ENCODE data around the gene COX8C. TPM values are rescaled to one million over a fixed set of nuclear protein-coding genes. Genes with fewer than 3 reads are reported as not detected.

Gene COX8C
- total RNA-seq, 1 experiment from 2014 or later: not detected

DNA sequence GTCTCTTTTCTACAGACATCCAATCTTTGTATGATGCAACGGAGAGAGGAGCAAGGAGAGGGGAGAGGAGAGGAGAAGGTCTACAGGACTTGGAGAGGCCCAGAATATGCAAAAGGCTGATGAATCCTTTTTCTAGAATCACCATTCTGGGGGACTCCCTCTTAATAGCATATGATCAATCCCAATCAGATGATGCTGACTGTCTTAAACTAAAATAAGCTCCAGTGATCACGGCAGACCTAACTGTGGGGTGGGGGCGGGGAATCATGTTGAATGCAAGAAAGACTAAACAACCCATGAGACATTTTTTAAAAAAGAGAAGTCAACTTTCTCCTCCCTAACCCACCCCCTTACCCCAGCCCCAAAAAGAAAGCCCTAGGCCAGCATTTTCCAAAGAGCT lies 47.6 kb upstream of the COX8C start (continued):
- no peak for TF ChIP-seq EZH2 (IDR thresholded peaks at IDR 0.05)
- no peak for TF ChIP-seq CEBPB (IDR thresholded peaks at IDR 0.05; ENCODE audit: low read depth)
- TF ChIP-seq, protein P1, sequence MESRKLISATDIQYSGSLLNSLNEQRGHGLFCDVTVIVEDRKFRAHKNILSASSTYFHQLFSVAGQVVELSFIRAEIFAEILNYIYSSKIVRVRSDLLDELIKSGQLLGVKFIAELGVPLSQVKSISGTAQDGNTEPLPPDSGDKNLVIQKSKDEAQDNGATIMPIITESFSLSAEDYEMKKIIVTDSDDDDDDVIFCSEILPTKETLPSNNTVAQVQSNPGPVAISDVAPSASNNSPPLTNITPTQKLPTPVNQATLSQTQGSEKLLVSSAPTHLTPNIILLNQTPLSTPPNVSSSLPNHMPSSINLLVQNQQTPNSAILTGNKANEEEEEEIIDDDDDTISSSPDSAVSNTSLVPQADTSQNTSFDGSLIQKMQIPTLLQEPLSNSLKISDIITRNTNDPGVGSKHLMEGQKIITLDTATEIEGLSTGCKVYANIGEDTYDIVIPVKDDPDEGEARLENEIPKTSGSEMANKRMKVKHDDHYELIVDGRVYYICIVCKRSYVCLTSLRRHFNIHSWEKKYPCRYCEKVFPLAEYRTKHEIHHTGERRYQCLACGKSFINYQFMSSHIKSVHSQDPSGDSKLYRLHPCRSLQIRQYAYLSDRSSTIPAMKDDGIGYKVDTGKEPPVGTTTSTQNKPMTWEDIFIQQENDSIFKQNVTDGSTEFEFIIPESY (IDR thresholded peaks at IDR 0.05; ENCODE audit: extremely low read depth, insufficient replicate concordance, low read length): no peak
- TF ChIP-seq JUND (IDR thresholded peaks at IDR 0.05): no peak

DNA sequence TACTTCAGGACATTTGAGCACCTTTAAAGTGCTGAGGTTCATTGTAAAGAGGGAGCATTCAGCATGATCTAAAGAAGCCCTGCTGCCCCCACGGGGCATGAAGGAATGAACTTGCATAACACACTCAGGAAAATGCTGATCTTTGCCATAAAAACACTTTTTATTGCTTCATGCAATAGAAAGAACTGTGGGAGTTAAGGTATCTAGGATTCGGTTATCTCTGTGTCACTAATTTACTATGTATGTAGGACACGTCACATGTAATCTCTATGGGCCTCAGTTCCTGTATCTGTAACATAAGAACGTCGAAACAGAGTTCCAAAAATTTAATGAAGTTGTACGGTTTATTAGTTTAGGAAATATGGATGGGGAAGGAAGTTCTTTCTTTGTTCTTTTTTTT lies 47.1 kb upstream of the COX8C start:
- Histone ChIP-seq H3K36me3 (ENCODE audit: control insufficient read depth in 1 of 2, insufficient read depth in 2 of 2, low read length in 2 of 2) (no peaks in the 10 kb centered on the region), H2AFZ (ENCODE audit: low read depth, low read length, poor library complexity, severe bottlenecking) (no peak overlapping the region), H3K27me3 (ENCODE audit: insufficient read depth, low read length) (no peaks in the 10 kb centered on the region), H3K4me2 (ENCODE audit: low read length) (no peak overlapping the region), H3K27ac (ENCODE audit: low read depth, low read length) (no peak overlapping the region), H3K4me3 (replicated peaks in 1 of 2; ENCODE audit: low read depth in 1 of 2, low read length in 2 of 2) (no peak overlapping the region), H3K9me2 (ENCODE audit: insufficient read depth) (no peaks in the 10 kb centered on the region), H3K9me3 (ENCODE audit: control insufficient read depth in 1 of 2, insufficient read depth in 1 of 2, low read depth in 1 of 2, low read length in 2 of 2) (no peaks in the 10 kb centered on the region), H3K4me1 (ENCODE audit: control insufficient read depth in 1 of 2, insufficient read depth in 2 of 2, low read length in 2 of 2) (peaks cover 15 to 32% of the 10 kb centered on the region in 2 experiments), H3K79me2 (ENCODE audit: insufficient read depth, low read length) (peaks cover 69% of the 10 kb centered on the region), H4K20me1 (ENCODE audit: insufficient read depth) (no peaks in the 10 kb centered on the region), H3K9ac (ENCODE audit: low read length) (no peak overlapping the region)
- CTCF ChIA-PET: no interaction called here
- intact Hi-C loops (cut with micrococcal nuclease): no loop called here
- TF ChIP-seq YY1 (IDR thresholded peaks at IDR 0.05; ENCODE audit: extremely low read depth, insufficient replicate concordance, low read depth, low read length): no peak
- no peak for TF ChIP-seq RAD21 (IDR thresholded peaks at IDR 0.05; ENCODE audit: low read depth)
- no peak for TF ChIP-seq JUND (IDR thresholded peaks at IDR 0.05)
- TF ChIP-seq CEBPB (IDR thresholded peaks at IDR 0.05; ENCODE audit: low read depth): no peak
- TF ChIP-seq TCF7L2 (IDR thresholded peaks at IDR 0.05; ENCODE audit: borderline replicate concordance, extremely low read depth, insufficient read depth, insufficient read length): no peak
- no peak for TF ChIP-seq POLR2AphosphoS5 (IDR thresholded peaks at IDR 0.05; ENCODE audit: low read depth, low read length)
- no peak for TF ChIP-seq SIN3A (IDR thresholded peaks at IDR 0.05; ENCODE audit: low read depth)
- TF ChIP-seq, protein P2, sequence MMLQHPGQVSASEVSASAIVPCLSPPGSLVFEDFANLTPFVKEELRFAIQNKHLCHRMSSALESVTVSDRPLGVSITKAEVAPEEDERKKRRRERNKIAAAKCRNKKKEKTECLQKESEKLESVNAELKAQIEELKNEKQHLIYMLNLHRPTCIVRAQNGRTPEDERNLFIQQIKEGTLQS (IDR thresholded peaks at IDR 0.05): no peak
- TF ChIP-seq ELF1 (IDR thresholded peaks at IDR 0.05; ENCODE audit: borderline replicate concordance, low read depth): no peak
- TF ChIP-seq, protein P3, sequence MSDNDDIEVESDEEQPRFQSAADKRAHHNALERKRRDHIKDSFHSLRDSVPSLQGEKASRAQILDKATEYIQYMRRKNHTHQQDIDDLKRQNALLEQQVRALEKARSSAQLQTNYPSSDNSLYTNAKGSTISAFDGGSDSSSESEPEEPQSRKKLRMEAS (IDR thresholded peaks at IDR 0.05): no peak
- no peak for TF ChIP-seq FOSL1 (IDR thresholded peaks at IDR 0.05; ENCODE audit: low read depth)
- TF ChIP-seq SP1 (IDR thresholded peaks at IDR 0.05; ENCODE audit: low read depth): no peak
- TF ChIP-seq, protein P4, sequence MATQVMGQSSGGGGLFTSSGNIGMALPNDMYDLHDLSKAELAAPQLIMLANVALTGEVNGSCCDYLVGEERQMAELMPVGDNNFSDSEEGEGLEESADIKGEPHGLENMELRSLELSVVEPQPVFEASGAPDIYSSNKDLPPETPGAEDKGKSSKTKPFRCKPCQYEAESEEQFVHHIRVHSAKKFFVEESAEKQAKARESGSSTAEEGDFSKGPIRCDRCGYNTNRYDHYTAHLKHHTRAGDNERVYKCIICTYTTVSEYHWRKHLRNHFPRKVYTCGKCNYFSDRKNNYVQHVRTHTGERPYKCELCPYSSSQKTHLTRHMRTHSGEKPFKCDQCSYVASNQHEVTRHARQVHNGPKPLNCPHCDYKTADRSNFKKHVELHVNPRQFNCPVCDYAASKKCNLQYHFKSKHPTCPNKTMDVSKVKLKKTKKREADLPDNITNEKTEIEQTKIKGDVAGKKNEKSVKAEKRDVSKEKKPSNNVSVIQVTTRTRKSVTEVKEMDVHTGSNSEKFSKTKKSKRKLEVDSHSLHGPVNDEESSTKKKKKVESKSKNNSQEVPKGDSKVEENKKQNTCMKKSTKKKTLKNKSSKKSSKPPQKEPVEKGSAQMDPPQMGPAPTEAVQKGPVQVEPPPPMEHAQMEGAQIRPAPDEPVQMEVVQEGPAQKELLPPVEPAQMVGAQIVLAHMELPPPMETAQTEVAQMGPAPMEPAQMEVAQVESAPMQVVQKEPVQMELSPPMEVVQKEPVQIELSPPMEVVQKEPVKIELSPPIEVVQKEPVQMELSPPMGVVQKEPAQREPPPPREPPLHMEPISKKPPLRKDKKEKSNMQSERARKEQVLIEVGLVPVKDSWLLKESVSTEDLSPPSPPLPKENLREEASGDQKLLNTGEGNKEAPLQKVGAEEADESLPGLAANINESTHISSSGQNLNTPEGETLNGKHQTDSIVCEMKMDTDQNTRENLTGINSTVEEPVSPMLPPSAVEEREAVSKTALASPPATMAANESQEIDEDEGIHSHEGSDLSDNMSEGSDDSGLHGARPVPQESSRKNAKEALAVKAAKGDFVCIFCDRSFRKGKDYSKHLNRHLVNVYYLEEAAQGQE (IDR thresholded peaks at IDR 0.05; ENCODE audit: low read depth): no peak
- TF ChIP-seq, protein P1 (IDR thresholded peaks at IDR 0.05; ENCODE audit: extremely low read depth, insufficient replicate concordance, low read length): no peak
- TF ChIP-seq POLR2A (IDR thresholded peaks at IDR 0.05; ENCODE audit: borderline replicate concordance, extremely low read depth, insufficient read depth, insufficient read length): no peak
- no TSS peak for BruUV-seq (replicated peaks)
- DNase-seq (ENCODE audit: low read depth, low spot score): no peak
- no peak for ATAC-seq
- RAD21 ChIA-PET (ENCODE audit: low non-redundant PET in 1 of 2, low total read pairs in 2 of 2, uncharacterized antibody in 2 of 2, unreplicated experiment in 2 of 2): no interaction called here
- POLR2A ChIA-PET: no interaction called here
